A549 (cell line): ENCODE measurements around the gene KCNK7. TPM values are rescaled to one million over a fixed set of nuclear protein-coding genes. Genes with fewer than 3 reads are reported as not detected.

Source experiments
- ATAC-seq, 2 experiments: fragments of 200-7000 bp in 1 of 2; fragments of >200 bp in 1 of 2; cut with Nextera tagmentation in 1 of 2; cut with Tn5 transposase in 1 of 2; 3 replicates each; pipeline versions ENCODE4 v1.8.0 to v1.9.1; 2018 to 2020; ENCODE audit warnings: mild to moderate bottlenecking in 1 of 2, moderate library complexity in 1 of 2
- CTCF ChIA-PET: fragments of 300-600 bp; sonication (Branson Sonifier 250); formaldehyde crosslinking; extraction: SDS; loops from one replicate; lab custom pipeline; 2021; ENCODE audit warnings: antibody characterized with exemption, inconsistent platforms; lab: Yijun Ruan, JAX
- POLR2A ChIA-PET: fragments of 350-600 bp; formaldehyde crosslinking; extraction: SDS; loops from one replicate; lab custom pipeline; 2021; ENCODE audit warnings: antibody characterized with exemption, inconsistent platforms; lab: Yijun Ruan, JAX
- DNase-seq, 2 experiments: peaks; one replicate each; pipeline versions ENCODE4 v3.0.0 to v3.0.0-alpha.2; 2011 to 2016; ENCODE audit warnings: low read depth in 1 of 2, low spot score in 1 of 2
- FAIRE-seq: peaks from 2 replicates; lab custom pipeline; 2011; peaks lifted over from hg19 to GRCh38; lab: Jason Lieb, UNC
- H3K27ac ChIP-seq, 2 experiments: fragments of >200 bp; sonication (Bioruptor Twin); formaldehyde crosslinking; 3 replicates each; pipeline ENCODE4 v1.5.1; 2016 to 2017
- H3K4me1 ChIP-seq: fragments of >200 bp; sonication (Bioruptor Twin); formaldehyde crosslinking; 3 replicates; pipeline ENCODE4 v1.6.1; 2016
- H3K4me2 ChIP-seq: fragments of >200 bp; sonication (Bioruptor Twin); formaldehyde crosslinking; 3 replicates; pipeline ENCODE4 v1.6.1; 2016
- H3K4me3 ChIP-seq: fragments of >200 bp; sonication (Bioruptor Twin); formaldehyde crosslinking; 3 replicates; pipeline ENCODE4 v1.5.1; 2016
- H3K9me3 ChIP-seq: fragments of >200 bp; sonication (Bioruptor Twin); formaldehyde crosslinking; 3 replicates; pipeline ENCODE4 v1.6.1; 2016
- BHLHE40 ChIP-seq: IDR thresholded peaks from 2 replicates; pipeline ENCODE4 v1.6.1; 2012; ENCODE audit warnings: low read depth, low read length, inconsistent platforms
- CBX8 ChIP-seq: fragments of 200-600 bp; sonication (generic); IDR thresholded peaks from 2 replicates; pipeline ENCODE4 v1.6.1; 2016
- CHD2 ChIP-seq: fragments of 150-350 bp; IDR thresholded peaks from 2 replicates; pipeline ENCODE4 v1.6.1; 2014; ENCODE audit warnings: low read length; ENCODE audit not compliant: partially characterized antibody
- EHF ChIP-seq: fragments of 250-450 bp; sonication (Bioruptor Pico); IDR thresholded peaks from 2 replicates; pipeline ENCODE4 v1.5.0; 2020; ENCODE audit warnings: mild to moderate bottlenecking
- FOSB ChIP-seq: fragments of 250-450 bp; sonication (Bioruptor Pico); IDR thresholded peaks from 2 replicates; pipeline ENCODE4 v1.5.0; 2020; ENCODE audit warnings: mild to moderate bottlenecking, moderate library complexity
- GATA3 ChIP-seq: IDR thresholded peaks from 2 replicates; pipeline ENCODE4 v1.6.1; 2012; ENCODE audit warnings: borderline replicate concordance
- HEYL ChIP-seq: fragments of 250-450 bp; sonication (Bioruptor Pico); IDR thresholded peaks from 2 replicates; pipeline ENCODE4 v1.8.0; 2021; ENCODE audit warnings: mild to moderate bottlenecking, moderate library complexity
- HOXB13 ChIP-seq: fragments of 250-450 bp; sonication (Bioruptor Pico); IDR thresholded peaks from 2 replicates; pipeline ENCODE4 v1.5.0; 2020; ENCODE audit warnings: low read depth, mild to moderate bottlenecking, moderate library complexity
- HOXB5 ChIP-seq: fragments of 250-450 bp; sonication (Bioruptor Pico); IDR thresholded peaks from 2 replicates; pipeline ENCODE4 v1.5.0; 2020; ENCODE audit warnings: mild to moderate bottlenecking, moderate library complexity
- KDM5A ChIP-seq: fragments of 200-600 bp; sonication (generic); IDR thresholded peaks from 2 replicates; pipeline ENCODE4 v1.6.1; 2016; ENCODE audit warnings: antibody characterized with exemption, mild to moderate bottlenecking
- NFE2L2 ChIP-seq: fragments of 150-350 bp; conservative IDR thresholded peaks from 2 replicates; pipeline ENCODE4 v1.6.1; 2014; ENCODE audit warnings: low read length
- RAD21 ChIP-seq, 2 experiments: fragments of >200 bp in 1 of 2; sonication (Bioruptor Twin) in 1 of 2; formaldehyde crosslinking in 1 of 2; IDR thresholded peaks in 1 of 2; conservative IDR thresholded peaks in 1 of 2; 2 replicates in 1 of 2; 3 replicates in 1 of 2; pipeline ENCODE4 v1.6.1; 2012 to 2018; ENCODE audit warnings: inconsistent platforms in 1 of 2
- RNF2 ChIP-seq: fragments of 200-600 bp; sonication (generic); IDR thresholded peaks from 2 replicates; pipeline ENCODE4 v1.6.1; 2016; ENCODE audit warnings: low read depth, mild to moderate bottlenecking, antibody characterized with exemption, moderate library complexity, borderline replicate concordance
- SMC3 ChIP-seq: fragments of >200 bp; sonication (Bioruptor Twin); formaldehyde crosslinking; IDR thresholded peaks from 3 replicates; pipeline ENCODE4 v1.6.1; 2018; ENCODE audit warnings: inconsistent platforms
- TFCP2L1 ChIP-seq: fragments of 250-450 bp; sonication (Bioruptor Pico); IDR thresholded peaks from 2 replicates; pipeline ENCODE4 v1.5.0; 2021; ENCODE audit warnings: mild to moderate bottlenecking
- ZC3H11A ChIP-seq: fragments of 450-650 bp; IDR thresholded peaks from 2 replicates; pipeline ENCODE4 v1.6.1; 2014; ENCODE audit warnings: antibody characterized with exemption, mild to moderate bottlenecking
- WGBS: methylation state at CpG from one replicate; pipeline ENCODE4 v1.1.6; 2017; ENCODE audit errors: missing lambda C conversion rate; 5-methylcytosine and 5-hydroxymethylcytosine counted together
- polyA plus RNA-seq, 4 experiments: library from polyadenylated mRNA; depleted of rRNA in 3 of 4; stranded (reverse); fragments of >200 nt; fragmentation: RNase III in 1 of 4; extraction: RNeasy Plus Mini Kit Qiagen cat#74134 plus additional on column Dnase treatment in 1 of 4; gene quantifications; 2 replicates in 3 of 4; 3 replicates in 1 of 4; pipeline ENCODE4 v1.2.3, GENCODE V29; 2011 to 2017
- TF ChIP-seq, protein P1 (sequence below): fragments of 150-350 bp; IDR thresholded peaks from 2 replicates; pipeline ENCODE4 v1.6.1; 2014; ENCODE audit warnings: low read depth, mild to moderate bottlenecking, low read length
- TF ChIP-seq, protein P2 (sequence below): fragments of >200 bp; sonication (Bioruptor Twin); formaldehyde crosslinking; IDR thresholded peaks from 3 replicates; pipeline ENCODE4 v1.5.1; 2016
- TF ChIP-seq, protein P3 (sequence below): IDR thresholded peaks from 2 replicates; pipeline ENCODE4 v1.6.1; 2012
- TF ChIP-seq, protein P4 (sequence below): IDR thresholded peaks from 2 replicates; pipeline ENCODE4 v1.6.1; 2012; ENCODE audit warnings: low read depth, borderline replicate concordance
- TF ChIP-seq, protein P5 (sequence below): fragments of 450-650 bp; IDR thresholded peaks from 2 replicates; pipeline ENCODE4 v1.6.1; 2014; ENCODE audit warnings: antibody characterized with exemption
- TF ChIP-seq, protein P6 (sequence below): fragments of 250-450 bp; sonication (Bioruptor Pico); IDR thresholded peaks from 2 replicates; pipeline ENCODE4 v1.5.0; 2020; ENCODE audit warnings: low read depth, mild to moderate bottlenecking, moderate library complexity

The KCNK7 gene
- polyA plus RNA-seq, 2 of the 4 experiments (the other 2 are of a cell fraction): 0.13 to 0.50 TPM

DNA sequence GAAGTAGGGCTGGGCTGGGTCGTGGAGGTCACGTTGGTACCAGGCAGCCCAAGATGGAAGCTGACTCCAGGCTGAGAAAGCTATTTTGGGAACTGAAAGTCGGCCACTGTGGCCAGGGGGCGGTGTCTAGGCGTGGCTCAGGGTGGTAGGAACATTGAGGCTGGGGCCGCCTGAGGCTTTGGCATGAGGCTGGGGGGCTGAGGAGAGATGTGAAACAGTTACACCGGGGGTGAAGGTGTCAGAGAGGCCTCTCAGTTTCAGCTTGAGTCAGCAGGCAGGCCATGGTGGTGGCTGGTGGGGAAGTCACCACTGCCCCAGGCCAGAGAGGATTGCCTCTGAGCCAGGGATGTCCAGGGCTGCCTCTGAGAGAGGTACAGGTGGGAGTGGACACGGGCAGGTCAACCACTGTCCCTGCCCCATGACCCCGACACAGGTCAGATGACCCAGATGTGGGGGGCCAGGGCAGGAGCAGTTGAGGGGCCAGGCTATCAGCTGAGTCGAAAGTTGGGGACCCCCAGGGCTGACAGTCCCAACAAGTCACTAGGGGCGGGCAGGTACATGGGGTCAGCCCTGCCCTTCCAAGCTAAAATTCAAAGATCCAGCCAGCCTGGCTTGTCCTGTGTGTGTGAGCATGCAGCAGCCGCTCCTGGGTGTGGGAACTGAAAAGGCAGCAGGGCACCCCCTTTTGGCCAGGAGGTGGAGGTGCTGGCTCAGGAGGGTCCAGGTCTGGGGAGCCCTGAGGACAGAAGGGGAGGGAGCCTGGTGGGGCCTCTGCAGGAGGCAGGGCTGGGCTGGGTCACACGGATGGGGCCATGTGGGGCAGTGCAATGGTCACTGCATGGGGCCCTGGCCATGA is 7.2 kb downstream of the KCNK7 start:
- WGBS: 49% methylated on average over 8 of the region's 13 CpGs
- FAIRE-seq (no peak), ATAC-seq (peak; percentile 76 to 90), DNase-seq (peak; percentile 77 to 86)
- H3K4me2 ChIP-seq: no peak overlapping the region
- TF ChIP-seq TFCP2L1 (CRISPR knock-in tag) (no peak), SMC3 (peak; percentile 40; the same call in 2 of the 3 replicates), BHLHE40 (no peak), HOXB13 (CRISPR knock-in tag) (no peak), RAD21 (conservative IDR thresholded peaks at IDR 0.05 in 1 of 2, IDR thresholded peaks at IDR 0.05 in 1 of 2) (peak; percentile 50 to 68), NFE2L2 (no peak), CBX8 (no peak), CHD2 (no peak), FOSB (no peak), KDM5A (no peak), HOXB5 (CRISPR knock-in tag) (no peak)
- TF ChIP-seq, protein P1, sequence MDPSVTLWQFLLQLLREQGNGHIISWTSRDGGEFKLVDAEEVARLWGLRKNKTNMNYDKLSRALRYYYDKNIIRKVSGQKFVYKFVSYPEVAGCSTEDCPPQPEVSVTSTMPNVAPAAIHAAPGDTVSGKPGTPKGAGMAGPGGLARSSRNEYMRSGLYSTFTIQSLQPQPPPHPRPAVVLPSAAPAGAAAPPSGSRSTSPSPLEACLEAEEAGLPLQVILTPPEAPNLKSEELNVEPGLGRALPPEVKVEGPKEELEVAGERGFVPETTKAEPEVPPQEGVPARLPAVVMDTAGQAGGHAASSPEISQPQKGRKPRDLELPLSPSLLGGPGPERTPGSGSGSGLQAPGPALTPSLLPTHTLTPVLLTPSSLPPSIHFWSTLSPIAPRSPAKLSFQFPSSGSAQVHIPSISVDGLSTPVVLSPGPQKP: no peak
- TF ChIP-seq, protein P2, sequence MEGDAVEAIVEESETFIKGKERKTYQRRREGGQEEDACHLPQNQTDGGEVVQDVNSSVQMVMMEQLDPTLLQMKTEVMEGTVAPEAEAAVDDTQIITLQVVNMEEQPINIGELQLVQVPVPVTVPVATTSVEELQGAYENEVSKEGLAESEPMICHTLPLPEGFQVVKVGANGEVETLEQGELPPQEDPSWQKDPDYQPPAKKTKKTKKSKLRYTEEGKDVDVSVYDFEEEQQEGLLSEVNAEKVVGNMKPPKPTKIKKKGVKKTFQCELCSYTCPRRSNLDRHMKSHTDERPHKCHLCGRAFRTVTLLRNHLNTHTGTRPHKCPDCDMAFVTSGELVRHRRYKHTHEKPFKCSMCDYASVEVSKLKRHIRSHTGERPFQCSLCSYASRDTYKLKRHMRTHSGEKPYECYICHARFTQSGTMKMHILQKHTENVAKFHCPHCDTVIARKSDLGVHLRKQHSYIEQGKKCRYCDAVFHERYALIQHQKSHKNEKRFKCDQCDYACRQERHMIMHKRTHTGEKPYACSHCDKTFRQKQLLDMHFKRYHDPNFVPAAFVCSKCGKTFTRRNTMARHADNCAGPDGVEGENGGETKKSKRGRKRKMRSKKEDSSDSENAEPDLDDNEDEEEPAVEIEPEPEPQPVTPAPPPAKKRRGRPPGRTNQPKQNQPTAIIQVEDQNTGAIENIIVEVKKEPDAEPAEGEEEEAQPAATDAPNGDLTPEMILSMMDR: peak; percentile 50
- TF ChIP-seq, protein P3, sequence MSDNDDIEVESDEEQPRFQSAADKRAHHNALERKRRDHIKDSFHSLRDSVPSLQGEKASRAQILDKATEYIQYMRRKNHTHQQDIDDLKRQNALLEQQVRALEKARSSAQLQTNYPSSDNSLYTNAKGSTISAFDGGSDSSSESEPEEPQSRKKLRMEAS: 0 out of 2 replicates have a peak, but pooled peaks have one; percentile 18
- TF ChIP-seq, protein P4, sequence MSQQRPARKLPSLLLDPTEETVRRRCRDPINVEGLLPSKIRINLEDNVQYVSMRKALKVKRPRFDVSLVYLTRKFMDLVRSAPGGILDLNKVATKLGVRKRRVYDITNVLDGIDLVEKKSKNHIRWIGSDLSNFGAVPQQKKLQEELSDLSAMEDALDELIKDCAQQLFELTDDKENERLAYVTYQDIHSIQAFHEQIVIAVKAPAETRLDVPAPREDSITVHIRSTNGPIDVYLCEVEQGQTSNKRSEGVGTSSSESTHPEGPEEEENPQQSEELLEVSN: no peak
- TF ChIP-seq, protein P5, sequence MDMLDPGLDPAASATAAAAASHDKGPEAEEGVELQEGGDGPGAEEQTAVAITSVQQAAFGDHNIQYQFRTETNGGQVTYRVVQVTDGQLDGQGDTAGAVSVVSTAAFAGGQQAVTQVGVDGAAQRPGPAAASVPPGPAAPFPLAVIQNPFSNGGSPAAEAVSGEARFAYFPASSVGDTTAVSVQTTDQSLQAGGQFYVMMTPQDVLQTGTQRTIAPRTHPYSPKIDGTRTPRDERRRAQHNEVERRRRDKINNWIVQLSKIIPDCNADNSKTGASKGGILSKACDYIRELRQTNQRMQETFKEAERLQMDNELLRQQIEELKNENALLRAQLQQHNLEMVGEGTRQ: no peak
- H3K9me3 ChIP-seq: no peaks in the 10 kb centered on the region
- H3K27ac ChIP-seq: peak overlapping the region in 1 of 2 experiments; percentile 69; a peak in 3 of 6 replicates
- POLR2A ChIA-PET: interaction anchor here (1.2 kb wide), 1 partner anchor 11 kb away, joined by 4 read pairs; no protein-coding TSS in a partner anchor
- CTCF ChIA-PET: interaction anchor here (0.6 to 14.6 kb wide), 16 partner anchors 8 to 221 kb away, joined by 3 to 249 read pairs (median 4); partner anchors contain the start of genes EHBP1L1, FAM89B, MAP3K11 and PCNX3
- no peak overlapping the region for H3K4me3 ChIP-seq
- peaks cover 15% of the 10 kb centered on the region for H3K4me1 ChIP-seq

DNA sequence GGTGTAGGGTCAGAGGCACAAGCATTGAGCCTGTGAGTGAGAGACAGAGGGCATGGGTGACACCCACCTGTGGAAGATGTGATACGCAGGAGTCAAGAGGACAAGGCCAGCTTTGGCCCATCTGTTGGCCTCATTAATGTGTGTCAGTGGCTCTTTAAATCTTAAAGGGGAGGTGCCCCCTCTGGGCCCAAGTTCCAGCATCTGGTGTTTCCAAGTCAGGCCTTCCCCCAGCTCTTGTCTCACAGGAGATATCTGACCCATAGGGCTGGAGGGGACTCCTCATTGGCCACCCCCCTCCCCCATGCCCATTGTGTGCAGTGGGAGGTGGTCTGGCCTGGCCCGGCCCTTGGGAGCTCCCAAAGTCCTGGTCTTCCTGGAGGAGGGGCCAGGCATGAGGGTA is 8.9 kb downstream of the KCNK7 start:
- CTCF ChIA-PET: interaction anchor here (0.7 to 14.6 kb wide), 6 partner anchors 9 to 203 kb away, joined by 3 to 249 read pairs (median 42); partner anchors contain the start of genes EHBP1L1, FAM89B, MAP3K11 and PCNX3
- no peak for TF ChIP-seq RNF2
- TF ChIP-seq ZC3H11A: no peak
- no peak for TF ChIP-seq NFE2L2
- no peak for TF ChIP-seq GATA3
- no peak for TF ChIP-seq HEYL (CRISPR knock-in tag)
- TF ChIP-seq EHF (CRISPR knock-in tag): no peak
- TF ChIP-seq, protein P6, sequence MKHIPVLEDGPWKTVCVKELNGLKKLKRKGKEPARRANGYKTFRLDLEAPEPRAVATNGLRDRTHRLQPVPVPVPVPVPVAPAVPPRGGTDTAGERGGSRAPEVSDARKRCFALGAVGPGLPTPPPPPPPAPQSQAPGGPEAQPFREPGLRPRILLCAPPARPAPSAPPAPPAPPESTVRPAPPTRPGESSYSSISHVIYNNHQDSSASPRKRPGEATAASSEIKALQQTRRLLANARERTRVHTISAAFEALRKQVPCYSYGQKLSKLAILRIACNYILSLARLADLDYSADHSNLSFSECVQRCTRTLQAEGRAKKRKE (CRISPR knock-in tag): no peak
- 0 out of 6 replicates have a peak overlapping the region, but pooled peaks of 1 of the 2 experiments have one; percentile 12 for H3K27ac ChIP-seq
- POLR2A ChIA-PET: interaction anchor here (1.0 kb wide), 1 partner anchor 11 kb away, joined by 3 read pairs; the partner anchor contains the start of gene EHBP1L1
- no peak overlapping the region for H3K4me3 ChIP-seq
- no peak overlapping the region for H3K4me2 ChIP-seq
- peaks cover 15% of the 10 kb centered on the region for H3K4me1 ChIP-seq
- no peak for DNase-seq
- 86% methylated on average over 2 of the region's 2 CpGs for WGBS
- peak in 1 of 2 experiments; percentile 2; a peak in 1 of 6 replicates for ATAC-seq
- FAIRE-seq: no peak
- H3K9me3 ChIP-seq: no peaks in the 10 kb centered on the region
